Prostate gland (tissue), 2 donors: ENCODE measurements around the gene SERPINA4.

Experiments used
- CTCF ChIP-seq, 4 experiments: fragments of 200-600 bp in 2 of 4; fragments of 450-650 bp in 2 of 4; sonication (generic) in 2 of 4; IDR thresholded peaks; 1 replicate in 3 of 4; 2 replicates in 1 of 4; pipeline ENCODE4 v1.5.1; 2016 to 2019; ENCODE audit warnings: antibody characterized with exemption in 4 of 4, mild to moderate bottlenecking in 2 of 4, moderate library complexity in 2 of 4
- POLR2A ChIP-seq: fragments of 450-650 bp; IDR thresholded peaks from one replicate; pipeline ENCODE4 v1.6.1; 2016; ENCODE audit warnings: antibody characterized with exemption, mild to moderate bottlenecking
- POLR2AphosphoS5 ChIP-seq: sonication (generic); formaldehyde crosslinking; IDR thresholded peaks from one replicate; pipeline ENCODE4 v1.6.1; 2017; ENCODE audit warnings: antibody characterized with exemption

- no peak for TF ChIP-seq CTCF (IDR thresholded peaks at IDR 0.05)
- no peak for TF ChIP-seq POLR2AphosphoS5
- TF ChIP-seq POLR2A, result no peak
Measured at GRCh38 chr14:94555991-94556390, 5.3 kb upstream of the SERPINA4 start.
